DMS53 treated with DMSO at 0.1 percent for 48 hours (cell line): ENCODE results near the gene PIP4K2B.

ENCODE experiments used
- DNase-seq: peaks from one replicate; lab custom pipeline; 2025; ENCODE audit not compliant: unreplicated experiment; lab: John Stamatoyannopoulos, UW

PIP4K2B gene

GRCh38 chr17:38779965-38780752 lies 19.2 kb downstream of the PIP4K2B start:
- DNase-seq, result no peak

DNA sequence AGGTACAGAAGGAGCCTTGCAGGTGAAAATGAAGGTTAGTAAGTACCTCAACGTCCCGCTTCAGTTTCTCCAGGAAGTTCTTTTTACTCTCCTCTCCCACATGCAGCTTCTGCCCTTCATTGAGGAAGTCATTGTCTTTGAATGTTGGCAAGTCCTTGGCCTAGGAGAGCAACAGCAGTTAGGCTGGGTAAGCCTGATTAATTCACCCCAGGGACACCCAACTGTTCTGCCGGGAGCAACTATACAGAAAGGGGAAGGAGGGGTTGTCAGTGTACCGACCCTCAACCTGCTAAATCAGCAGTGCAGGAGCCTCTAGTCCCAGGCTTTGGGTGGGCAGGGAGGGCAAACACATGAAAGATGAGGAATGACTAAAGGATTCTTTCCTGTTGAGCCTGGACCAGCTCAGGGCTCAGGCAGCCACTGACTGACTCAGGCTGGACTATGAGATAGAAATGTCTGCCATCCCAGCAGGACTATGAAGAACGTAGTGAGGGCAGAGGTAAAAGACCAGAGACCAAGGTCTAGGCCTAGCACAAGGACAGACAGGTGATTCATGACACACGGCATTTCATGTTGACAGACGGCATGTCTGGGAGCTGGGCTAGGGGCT lies 21.6 kb downstream of the PIP4K2B start:
- no peak for DNase-seq

DNA sequence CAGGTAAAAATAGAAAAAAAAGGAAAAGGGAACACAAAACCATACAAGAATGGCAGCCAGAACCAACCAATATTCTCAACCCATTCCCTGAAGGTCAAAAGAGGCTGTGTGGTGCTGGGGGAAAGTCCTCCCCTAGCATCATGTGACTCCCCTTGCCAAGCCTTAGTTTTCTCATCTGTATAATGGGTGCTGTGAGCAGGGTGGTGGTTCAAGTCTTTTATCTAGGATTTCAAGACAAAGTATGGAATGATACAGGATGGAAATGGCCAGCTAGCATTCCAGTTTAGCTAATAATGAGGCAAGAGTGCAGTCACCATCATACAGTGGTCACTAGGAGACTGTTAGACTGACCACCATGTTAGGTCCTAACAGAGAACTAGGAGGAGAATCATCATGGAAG lies 26.1 kb downstream of the PIP4K2B start:
- DNase-seq, result no peak

GRCh38 chr17:38768417-38768816 lies 30.9 kb downstream of the PIP4K2B start:
- DNase-seq, result no peak

- DNase-seq, result no peak
Measured at GRCh38 chr17:38766341-38766740, 33.0 kb downstream of the PIP4K2B start.

GRCh38 chr17:38762231-38762630 lies 37.1 kb downstream of the PIP4K2B start:
- no peak for DNase-seq

GRCh38 chr17:38761612-38762011 lies 37.7 kb downstream of the PIP4K2B start:
- no peak for DNase-seq

- DNase-seq, result no peak
Measured at GRCh38 chr17:38753071-38753506, 46.3 kb downstream of the PIP4K2B start.

DNA sequence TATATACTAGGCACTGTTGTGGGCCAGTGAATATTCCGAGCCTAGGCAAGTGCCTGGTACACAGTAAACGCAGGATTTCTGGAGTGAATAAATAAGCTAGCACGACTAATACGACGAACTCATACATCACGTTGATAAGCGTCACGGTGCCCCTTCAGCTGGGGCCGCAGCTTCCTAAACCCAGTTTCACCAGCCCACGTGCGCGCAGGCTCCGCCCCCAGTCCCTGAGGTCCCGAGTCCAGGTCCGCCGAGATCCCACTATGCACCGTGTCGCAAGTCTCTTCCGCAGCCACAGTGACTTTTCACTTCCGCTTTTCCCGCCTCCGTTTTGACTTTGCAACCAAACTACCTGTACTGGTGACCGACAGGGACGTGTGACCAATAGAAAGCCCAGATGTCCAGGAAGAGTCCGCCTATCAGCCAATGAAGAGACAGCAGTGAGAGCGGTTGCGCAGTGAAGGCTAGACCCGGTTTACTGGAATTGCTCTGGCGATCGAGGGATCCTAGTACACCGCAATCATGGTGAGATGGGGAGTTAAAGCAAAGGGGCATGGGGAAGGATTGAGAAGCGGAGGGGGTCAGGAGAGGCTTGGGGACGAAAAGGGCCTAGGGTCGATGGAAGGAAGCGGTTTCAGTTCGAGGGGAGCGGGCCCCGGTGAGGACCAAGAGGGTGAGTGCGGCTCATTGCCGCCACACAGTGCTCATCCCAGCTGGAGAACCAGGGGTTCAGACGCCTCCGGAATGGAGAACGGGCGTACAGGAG lies 46.9 kb downstream of the PIP4K2B start, which contains the start of gene PSMB3:
PSMB3 (plus strand) TSS at position 434 of the 763 bp plus-strand sequence; CDS start at position 520, 86 bp downstream.
- peak; percentile 98 for DNase-seq

GRCh38 chr17:38751808-38752307 lies 47.5 kb downstream of the PIP4K2B start:
- DNase-seq, result peak; percentile 67

DNA sequence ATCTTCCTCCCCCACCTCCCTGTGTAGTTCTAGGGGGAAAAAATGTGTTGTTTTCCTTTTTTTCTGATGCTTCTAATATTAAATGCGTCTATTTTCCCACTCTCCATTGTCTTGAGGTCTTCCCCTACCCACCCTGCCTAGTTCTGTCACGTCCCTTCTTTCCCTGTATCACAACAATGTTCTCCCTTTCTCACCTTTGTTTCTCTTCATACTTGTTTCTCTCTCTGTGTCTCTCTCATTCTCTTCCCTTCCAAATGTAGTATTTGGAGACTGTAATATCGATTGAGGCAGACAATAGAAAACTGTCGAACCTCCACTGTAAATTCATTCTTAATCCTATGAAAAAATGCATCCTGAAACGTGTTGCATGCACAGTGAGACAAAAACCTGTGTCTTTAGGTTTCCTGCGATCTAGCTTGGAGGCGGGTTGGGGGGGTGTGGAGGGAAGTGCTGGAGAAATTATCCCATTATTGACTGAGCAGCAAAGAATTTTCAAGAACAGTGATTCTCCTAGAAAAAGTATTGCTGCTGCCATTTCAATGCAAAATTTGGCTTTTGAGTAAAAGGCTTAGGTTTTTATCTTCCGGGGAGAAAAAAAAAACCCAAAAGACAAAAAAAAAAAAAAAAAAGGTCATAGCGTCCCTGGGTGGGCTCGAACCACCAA lies 48.1 kb downstream of the PIP4K2B start:
- peak; percentile 47 for DNase-seq

DNA sequence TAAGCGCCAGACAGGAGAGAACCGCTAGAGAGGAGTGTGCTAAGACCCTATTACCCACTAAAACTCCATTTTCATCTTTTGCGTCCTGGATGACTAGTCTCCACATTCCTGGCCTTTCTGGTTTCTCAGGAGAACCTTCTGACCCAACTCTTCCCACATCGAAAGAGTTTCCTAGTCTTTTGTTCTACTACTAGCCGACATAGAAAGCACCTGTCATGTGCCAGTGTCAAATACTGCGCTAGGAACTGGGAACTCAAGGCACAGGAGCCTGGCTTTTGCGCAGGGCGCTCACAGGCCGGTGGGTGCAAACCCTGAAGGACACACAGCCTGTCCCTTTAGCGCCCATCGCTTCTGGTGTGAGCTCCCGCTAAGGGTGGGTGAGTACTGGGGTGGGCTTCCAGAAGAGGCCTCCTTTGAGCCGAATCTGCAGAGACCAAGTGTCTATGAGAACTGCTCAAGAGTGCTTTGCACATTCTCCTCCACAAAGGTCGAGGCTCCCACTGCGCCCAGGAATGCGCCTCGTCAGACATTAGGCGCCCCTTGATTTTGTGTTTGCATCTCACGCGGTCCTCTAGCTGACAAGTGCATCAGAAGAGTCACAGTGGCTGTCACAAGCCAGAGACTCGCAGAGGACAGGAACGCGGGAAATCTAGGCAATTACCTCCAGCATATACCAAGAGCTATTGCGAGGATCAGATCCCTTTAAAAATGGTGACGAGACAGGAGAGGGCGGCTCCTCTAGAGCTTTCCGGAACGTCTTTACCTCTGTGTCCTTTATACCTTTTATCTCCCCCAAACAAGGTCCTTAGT lies 48.8 kb downstream of the PIP4K2B start:
- DNase-seq, result peak; percentile 47

DNA sequence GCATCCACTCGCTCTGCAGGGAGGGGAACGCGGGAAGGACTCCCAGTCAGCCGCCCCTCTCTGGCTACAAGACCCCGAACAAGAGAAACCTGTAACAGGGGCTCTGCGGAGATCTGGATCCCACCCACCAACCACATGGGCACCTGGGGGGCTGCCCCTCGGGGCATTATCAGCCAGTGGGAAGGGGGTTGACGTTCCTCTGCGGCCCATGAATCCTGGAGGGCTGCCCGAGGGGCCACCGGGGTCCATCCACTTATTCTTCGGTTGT lies 49.4 kb downstream of the PIP4K2B start:
- DNase-seq, result no peak

DNA sequence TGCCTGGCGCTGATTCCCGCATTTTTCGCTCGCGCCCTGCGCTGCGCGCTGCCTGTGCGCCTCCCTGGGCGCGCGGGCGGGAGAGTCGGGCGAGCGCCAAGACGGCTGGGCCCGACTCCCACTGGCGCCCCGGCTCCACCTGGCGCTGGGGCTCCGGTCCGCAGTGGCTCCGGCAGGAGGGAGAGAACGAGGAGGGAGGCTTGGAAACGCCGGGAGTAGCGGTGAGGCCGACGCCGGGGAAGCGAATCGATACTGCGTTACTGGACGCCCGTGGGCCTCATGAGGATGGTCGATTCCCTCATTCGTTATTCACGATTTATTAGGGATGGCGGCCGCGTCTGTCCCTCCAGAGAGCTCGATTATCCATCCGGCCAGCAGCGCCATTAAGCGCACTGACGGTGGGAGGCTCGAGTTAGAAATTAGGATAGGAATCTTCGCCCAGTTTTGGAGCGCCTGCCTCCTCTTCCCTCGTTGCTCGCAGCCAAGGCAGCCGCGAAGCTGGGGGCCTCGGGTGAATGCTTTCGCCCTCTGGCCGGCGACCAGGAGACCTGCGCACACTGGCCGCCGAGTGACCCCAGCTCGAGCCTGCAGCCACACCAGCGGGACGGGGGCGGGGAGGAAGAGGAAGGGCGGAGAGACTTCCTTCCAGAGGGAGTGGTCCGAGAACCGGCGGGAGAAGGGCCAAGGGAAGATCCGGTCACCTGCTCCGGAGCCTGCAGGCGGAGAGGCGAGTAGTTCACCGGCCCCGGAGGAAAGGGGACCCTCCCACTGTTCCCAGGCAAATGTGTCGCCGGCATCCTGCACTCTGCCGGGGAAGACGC lies 49.9 kb downstream of the PIP4K2B start:
- peak; percentile 56 for DNase-seq

DNA sequence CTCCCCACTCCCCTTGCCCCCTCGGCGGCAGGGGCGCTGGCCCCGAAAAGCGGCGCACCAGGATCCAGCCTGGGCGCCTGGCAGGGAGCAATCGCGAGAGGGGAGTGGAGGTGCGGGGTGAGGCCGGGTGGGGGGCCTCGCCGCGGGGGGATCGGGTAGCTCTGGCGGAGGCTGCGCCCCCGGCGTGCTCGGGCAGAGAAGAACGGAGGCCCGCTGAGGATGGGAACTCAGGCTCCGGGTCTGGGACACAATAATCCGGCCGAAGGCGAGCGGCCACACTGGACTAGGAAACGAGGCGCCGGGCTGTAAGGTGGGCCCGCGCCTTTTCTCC lies 50.5 kb downstream of the PIP4K2B start:
- no peak for DNase-seq

- peak; percentile 35 for DNase-seq
Measured at GRCh38 chr17:38748149-38748891, 51.0 kb downstream of the PIP4K2B start, which contains the start of gene PCGF2. PCGF2 (minus strand) TSS chr17:38748336; CDS start chr17:38740402, 7,934 bp downstream.

- no peak for DNase-seq
Measured at GRCh38 chr17:38747463-38748148, 51.8 kb downstream of the PIP4K2B start.

DNA sequence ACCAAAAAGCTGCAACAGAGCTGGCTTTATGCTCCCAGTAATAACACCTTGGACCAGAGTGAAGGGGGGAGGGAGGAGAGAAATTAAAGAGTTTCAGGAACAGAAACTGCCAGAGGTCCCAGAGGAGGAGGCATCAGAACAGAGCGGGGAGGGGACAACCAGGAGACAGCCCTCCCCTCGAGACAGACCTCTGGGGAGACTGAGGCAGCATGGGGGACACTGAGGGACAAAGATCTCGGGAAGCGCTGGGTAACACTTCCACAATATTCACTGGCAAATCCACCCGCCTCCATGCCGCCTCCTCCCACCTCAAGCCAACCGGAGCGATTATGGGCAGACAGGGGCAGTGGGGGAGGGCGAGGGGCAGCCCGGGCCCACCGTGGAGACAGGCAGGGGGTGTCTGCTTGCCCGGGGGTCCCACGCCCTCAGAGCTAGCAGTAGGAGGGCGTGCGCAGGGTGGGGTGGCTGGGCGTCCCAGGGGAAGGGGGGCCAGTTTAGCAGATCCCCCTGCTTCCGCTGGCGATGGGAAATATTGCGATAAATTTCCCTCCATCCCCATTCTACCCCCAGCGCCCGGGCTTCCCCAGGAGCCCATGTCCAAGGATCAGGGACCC lies 52.4 kb downstream of the PIP4K2B start:
- DNase-seq, result no peak
